OCI-M2 (cell line): ENCODE results near the gene ADCY3.

ENCODE experiments used
- DNase-seq: peaks from one replicate; lab custom pipeline; 2025; ENCODE audit not compliant: unreplicated experiment; lab: John Stamatoyannopoulos, UW

The ADCY3 gene

DNA sequence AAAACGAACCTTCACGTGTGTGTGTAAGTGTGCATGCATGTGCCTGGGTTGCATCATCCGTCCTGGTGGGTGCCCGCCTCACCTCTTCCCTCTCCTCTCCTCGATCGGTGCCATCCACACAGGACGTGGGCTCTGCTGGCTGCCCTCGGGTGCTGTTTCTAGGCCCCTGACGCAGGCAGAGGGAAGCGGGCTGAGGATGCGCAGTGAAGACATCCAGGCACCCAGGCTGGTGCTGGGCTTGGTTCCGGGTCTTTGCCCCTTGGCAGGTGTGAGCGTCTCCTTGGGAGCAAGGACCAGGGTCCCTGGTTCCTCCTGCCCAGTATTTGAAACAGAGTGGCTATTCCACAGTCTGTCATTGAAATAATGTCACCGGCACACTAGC is 6.2 kb upstream of the ADCY3 start:
- DNase-seq = no peak

DNA sequence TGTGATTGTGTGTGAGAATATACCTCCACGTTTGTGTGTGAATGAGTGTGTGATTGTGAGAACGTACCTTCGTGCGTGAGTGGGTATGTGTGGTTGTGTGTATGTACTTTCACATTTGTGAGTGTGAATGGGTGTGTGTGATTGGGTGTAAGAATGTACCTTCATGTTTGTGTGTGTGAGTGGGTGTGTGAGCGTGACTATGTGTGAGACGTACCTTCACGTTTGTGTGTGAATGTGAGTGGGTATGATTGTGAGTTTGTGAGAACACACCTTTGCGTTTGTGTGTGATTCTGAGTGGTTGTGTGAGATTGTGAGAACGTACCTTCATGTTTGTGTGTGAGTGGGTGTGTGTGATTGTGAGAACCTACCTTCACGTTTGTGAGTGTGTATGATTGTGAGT is 5.8 kb upstream of the ADCY3 start:
- DNase-seq = no peak

DNA sequence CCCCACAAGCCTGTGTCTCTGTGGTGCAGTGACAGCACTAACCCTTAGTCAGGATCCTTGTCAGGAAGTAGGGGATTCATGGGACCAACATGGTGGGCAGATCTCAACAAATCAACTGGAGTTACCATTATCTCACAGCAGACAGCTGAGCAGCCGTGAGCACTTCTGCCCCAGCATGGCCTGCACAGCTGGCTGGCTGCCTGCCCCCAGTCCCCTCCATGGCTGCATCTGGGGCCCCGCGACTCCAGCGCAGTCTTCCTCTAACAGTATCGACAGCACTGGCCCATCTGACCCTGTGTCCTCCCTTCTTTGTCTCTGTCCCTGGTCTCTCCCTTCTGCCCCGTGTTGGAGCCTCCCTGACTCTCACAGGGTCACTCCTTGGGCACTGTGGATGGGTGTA is 4.7 kb upstream of the ADCY3 start:
- no peak for DNase-seq

GRCh38 chr2:24924266-24924665 is 4.2 kb upstream of the ADCY3 start:
- no peak for DNase-seq

GRCh38 chr2:24923106-24923505 is 3.1 kb upstream of the ADCY3 start:
- no peak for DNase-seq

- DNase-seq = no peak
Observed at GRCh38 chr2:24922556-24922955, 2.5 kb upstream of the ADCY3 start.

DNA sequence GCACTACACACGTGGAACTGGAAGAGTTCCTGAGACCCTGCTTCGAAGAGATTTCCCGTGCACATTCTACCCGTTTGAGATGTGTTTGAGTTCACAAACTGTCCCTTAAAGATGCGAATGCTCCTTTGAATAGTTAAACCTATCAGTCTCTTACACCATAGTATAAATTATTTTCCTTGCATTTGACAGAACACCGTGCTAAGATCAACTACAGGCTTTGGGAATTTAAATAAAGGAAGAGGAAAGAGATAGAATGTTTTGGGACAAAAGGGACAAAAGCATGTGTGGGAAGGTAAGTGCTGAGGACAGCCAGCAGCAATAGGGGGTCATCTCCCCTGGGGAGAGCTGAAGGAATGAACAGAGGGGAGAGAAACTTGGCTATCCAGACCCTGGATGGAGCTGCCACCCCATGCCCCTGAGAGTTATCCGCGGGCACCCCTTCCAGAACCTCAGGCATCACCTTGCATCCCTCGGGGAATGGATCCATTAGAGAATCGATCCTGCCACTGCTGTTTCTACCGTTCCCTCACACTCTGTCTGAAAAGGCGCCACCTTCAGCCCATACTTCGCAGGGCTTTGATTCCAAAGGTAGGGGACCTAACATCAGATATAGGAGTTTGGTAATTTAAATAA is 888 bp upstream of the ADCY3 start:
- DNase-seq = no peak

DNA sequence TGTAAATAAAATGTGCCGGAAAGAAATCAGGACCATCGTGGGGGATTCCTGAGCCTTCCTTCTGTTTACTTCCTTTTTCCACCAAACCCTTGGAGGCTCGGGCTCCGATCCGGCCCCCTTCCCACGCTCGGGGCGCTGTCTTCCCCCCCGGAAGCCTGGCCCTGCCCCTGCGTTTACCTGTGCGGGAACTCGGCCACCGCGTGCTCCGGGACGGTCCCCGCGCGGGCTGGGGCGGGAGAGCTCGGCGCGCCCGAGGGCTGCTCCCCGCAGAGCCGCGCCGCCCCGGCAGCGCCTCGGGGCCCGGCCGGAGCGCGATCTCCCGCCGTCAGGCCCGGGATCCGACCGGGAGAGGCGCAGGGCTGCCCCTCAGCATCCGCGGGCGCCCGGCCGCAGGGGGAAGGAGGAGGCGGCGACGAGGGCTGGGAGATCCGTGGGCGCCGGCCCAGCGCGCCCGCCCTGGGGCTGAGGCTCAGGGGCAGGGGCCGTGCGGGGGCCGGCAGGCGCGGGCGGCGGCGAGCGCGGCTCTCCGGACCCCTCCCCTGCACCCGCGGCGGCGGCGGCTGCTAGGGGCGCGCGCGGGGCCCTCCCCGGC is 435 bp downstream of the ADCY3 start:
- DNase-seq = no peak

DNA sequence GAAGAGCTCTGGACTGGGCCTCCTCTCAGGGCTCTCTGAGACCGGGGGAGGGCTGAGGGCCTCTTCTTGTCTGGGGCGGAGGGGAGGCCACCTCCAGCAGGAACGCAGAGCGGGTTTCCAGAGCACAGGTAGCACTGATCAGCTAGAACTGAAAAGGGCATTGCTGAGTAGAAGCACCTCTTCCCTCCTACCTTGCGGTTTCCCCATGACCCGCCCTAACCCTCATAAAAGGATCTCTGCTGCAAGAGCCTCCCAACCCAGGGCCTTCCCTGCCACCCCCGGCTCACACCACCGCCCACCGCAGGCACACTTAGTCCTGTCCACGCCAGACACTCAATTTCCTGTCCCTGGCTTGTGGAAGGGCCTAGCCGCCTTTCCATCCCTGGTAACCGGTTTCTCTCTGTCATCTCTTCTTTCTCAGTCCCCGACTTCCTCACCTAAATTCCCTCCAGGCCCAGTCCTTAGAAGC is 966 bp downstream of the ADCY3 start:
- DNase-seq = no peak

DNA sequence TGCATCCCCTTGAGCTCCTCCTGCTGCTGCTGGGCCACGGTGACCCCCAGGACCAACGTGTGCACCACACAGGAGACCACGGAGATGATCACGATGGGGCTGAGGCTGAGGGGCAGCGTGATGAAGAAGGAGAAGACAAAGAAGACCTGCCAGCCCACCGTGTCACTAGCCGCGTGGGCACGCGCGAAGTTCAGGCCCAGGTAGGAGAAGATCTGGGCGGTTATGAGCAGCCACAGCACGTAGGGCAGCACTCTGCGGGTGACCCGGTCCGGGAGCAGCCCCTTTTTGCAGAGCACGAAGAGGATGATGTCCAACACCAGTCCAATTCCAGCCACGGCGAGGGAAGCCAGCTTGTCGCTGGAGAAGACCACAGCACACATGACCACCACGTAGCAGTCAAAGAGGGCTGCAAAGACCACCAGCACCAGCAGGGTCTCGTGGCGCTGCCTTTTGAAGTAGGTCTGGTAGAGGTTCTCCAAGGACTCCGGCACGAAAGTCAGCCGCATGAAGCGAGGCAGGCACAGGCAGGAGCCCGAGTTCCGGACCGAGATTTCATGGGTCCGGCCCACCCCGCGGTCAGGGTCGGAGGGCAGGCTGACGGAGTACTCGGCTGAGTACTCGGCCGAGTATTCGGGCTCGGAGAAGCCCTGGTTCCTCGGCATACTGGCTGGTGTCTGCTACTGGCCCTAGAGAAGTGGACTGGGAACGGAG is 1.6 kb downstream of the ADCY3 start:
- DNase-seq = no peak

DNA sequence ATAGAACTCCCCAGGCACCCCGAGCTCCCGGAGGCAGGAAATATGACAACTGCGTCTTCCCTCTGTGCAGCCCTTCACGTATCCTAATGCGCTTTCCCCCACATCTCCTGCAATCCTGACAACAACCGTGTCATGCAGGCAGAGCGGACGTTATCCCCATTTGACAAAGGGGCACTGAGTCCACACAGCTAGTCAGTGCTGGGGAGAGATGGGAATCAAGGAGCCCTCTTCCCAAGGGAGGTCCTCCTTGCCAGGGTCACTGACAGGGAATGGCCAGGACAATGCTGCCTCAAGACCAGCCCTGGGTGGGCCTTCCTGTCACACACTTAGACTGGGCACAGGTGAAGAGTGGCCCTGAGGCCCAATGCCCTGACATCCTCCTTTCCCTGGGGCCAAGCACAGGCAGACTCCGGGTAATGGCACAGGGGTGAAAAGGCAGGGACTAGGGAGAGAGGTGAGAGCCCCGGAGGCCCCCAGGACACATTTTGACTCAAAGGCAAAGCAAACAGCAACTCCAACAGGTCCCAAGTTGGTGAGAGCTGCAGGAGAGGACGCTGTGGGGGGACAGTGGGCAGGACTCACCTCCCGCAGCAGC is 2.2 kb downstream of the ADCY3 start:
- DNase-seq = no peak

DNA sequence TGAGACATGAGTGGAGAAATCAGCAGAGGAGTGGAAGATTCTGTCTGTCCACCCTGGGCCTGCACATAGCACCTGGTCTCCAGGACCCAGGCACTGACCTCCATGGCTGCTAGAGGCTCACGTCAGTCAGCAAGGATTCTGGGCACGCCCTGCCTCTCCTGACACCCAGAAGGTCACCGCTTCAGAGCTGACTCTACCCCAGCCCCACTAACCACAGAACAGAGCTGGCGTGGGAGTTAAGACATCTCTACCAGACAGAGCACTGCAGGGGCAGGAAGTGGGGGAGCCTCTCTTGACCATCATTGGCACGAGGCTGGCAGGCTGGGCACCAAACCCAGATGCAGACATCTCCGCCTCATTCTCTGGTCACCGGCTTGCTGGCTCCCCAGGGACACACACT is 3.0 kb downstream of the ADCY3 start:
- DNase-seq = no peak

DNA sequence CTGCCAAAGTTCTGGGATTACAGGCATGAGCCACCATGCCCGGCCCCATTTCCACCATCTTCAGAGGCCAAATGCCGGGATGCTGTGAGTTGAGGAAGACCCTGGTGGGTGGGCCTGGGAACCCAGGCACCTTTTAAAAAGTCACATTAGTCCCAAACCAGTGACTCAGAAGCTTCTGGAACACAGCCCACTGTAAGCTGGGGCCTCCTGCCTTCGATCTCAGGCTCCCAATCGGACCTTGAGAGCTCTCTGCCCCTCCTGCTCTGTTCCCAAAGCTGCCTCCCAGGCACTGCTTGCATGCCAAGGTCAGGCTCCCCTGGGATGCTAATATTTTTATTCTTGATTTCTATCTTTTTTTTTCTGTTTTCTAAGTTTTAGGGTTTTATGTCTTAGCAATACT is 4.2 kb downstream of the ADCY3 start:
- no peak for DNase-seq

DNA sequence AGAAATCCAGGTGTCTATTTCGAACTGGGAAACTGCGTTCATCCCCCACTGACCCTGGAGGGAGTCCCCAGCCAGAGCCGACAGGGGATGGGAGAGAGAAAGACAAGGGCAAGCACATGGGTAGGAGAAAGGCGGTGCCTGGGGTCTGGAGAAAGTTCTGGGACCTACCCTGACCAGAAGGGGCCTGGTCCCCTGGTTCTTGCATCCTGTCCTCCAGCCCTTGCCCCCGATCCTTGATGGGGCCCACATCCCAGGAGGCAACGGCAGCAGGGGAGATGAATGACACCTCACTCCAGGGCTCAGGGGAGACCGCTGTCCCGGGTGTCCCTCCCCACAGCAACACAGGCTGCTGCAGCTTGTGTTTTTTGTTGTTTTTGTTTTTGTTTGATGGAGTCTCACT is 4.9 kb downstream of the ADCY3 start:
- no peak for DNase-seq

DNA sequence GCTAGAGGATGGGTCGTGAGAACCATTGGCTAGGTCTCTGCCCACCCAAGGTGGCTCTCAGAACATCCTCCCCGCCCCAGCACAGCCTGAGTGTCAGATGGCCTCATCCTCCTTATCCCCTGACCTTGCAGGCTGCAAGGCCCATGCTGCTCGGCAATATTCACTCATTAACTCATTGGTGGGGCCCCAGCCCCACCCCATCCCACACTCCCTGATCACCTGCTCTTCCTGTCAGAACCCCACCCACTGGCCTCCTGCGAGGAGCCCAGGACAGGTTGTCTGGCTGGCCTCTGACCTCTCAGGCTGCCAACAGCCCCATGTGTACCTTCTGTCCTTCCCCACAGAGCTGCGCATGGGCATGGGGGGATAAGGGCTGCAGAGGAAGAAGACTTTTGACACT is 5.3 kb downstream of the ADCY3 start:
- DNase-seq = no peak

GRCh38 chr2:24913911-24914310 is 6.1 kb downstream of the ADCY3 start:
- no peak for DNase-seq

DNA sequence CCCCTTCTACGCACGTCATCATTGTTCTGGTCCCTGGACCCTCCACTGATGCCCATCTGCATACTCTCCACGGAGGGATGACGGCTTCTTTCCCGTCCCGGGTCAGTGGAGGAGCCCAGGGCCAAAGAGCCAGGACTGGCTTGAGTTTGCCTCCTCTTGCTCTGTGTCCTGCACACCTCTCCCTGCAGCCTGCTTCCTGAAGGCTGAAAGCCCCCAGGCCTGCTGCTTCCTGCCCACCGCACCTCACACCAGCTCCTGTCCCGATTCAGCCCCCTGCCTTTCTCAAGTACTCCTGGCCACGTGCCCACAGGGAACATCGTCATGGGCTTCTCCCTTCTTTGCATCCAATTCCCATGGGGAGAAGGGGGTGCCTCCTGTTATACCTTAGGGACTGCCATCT is 7.1 kb downstream of the ADCY3 start:
- no peak for DNase-seq

GRCh38 chr2:24912523-24912922 is 7.5 kb downstream of the ADCY3 start:
- no peak for DNase-seq

DNA sequence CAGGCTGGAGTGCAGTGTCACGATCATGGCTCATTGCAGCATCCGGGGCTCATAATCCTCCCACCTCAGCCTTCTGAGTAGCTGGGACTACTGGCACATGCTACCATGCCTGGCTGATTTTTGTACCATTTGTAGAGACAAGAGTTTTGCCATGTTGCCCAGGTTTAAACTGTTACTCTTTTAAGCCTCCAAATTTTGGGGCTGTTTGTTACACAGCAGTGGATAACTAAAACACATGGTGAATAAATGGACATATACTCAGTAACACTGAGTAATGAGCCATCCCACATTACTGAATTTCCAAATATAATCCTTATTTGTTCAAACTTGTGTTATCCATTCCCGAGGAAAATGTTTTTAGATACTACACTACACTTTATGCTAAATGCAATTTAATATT is 9.8 kb downstream of the ADCY3 start:
- DNase-seq = no peak

GRCh38 chr2:24909555-24910177 is 10.4 kb downstream of the ADCY3 start:
- no peak for DNase-seq

DNA sequence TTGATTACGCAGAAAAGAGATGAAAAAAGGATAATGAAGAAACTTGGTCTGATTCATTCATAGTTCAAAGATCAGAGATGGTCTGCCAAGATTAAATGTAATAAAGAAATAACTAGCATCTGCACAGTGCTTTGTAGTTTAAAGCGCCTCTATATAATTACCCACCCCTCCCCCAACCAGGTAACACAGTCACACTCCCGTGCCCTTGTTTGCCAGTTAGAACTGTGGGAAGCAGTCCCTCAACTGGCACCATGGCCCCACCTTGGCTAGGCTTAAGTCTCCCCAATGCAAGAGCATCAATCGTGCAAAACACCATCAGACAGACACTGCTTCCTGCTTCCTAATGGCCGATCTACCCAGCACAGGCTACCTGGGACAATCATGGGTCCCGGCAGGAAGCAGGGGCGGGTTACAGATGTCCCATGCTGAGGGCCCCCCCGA is 11.6 kb downstream of the ADCY3 start:
- no peak for DNase-seq

GRCh38 chr2:24907116-24907515 is 12.9 kb downstream of the ADCY3 start:
- DNase-seq = no peak
